Vagina (tissue), 2 donors: ENCODE data around the gene DHX29.

Experiments used
- CTCF ChIP-seq, 3 experiments: fragments of 450-650 bp in 2 of 3; fragments of 200-600 bp in 1 of 3; sonication (generic) in 1 of 3; IDR thresholded peaks; one replicate each; pipeline ENCODE4 v1.5.1; 2017 to 2019; ENCODE audit warnings: antibody characterized with exemption in 3 of 3, mild to moderate bottlenecking in 2 of 3, moderate library complexity in 2 of 3
- POLR2A ChIP-seq, 2 donors: fragments of 450-650 bp; IDR thresholded peaks; one replicate each; pipeline ENCODE4 v1.6.1; 2017; ENCODE audit warnings: antibody characterized with exemption in 2 of 2, mild to moderate bottlenecking in 2 of 2, moderate library complexity in 2 of 2

DNA sequence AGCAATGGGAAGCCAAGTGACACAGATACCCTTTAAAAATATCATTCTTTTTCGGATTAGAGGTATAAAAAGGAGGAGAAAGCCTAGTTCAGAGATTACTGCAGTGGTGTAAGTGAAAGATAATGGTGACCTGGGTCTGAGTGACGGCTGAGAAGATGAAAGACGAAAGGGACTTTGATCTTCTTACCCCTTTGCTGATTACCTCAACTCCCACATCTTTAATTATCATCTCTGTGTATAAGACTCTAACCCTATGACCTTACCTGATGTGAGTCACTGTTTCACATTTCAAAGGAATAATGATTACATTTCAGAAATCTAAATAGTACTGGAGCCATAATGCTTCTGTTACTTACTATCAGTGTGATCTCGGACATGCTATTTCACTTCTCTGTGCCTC is 52.7 kb downstream of the DHX29 start:
- no peak for TF ChIP-seq CTCF (IDR thresholded peaks at IDR 0.05)
- no peak for TF ChIP-seq POLR2A (IDR thresholded peaks at IDR 0.05)
